Measurements from ENCODE around the gene AGPAT4.
"Not testable (repeated sequence)": the region's sequence is repeated elsewhere in the genome, so short reads cannot be mapped to it uniquely, and the experiment has no call there.

Gene AGPAT4

GRCh38 chr6:161198783-161199460 is 74.9 kb downstream of the AGPAT4 start:
- DNase-seq, result no peak

- peak; percentile 54 for DNase-seq
These were observed 75.7 kb downstream of the AGPAT4 start for GRCh38 chr6:161198176-161198575.

GRCh38 chr6:161195386-161195785 is 78.5 kb downstream of the AGPAT4 start:
- no peak for DNase-seq

GRCh38 chr6:161194374-161194773 is 79.5 kb downstream of the AGPAT4 start:
- no peak for DNase-seq

- no peak for DNase-seq
These were observed 81.0 kb downstream of the AGPAT4 start for GRCh38 chr6:161192636-161193411.

- DNase-seq, result no peak
These were observed 82.2 kb downstream of the AGPAT4 start for GRCh38 chr6:161191671-161192070.

- DNase-seq, result no peak
These were observed 82.9 kb downstream of the AGPAT4 start for GRCh38 chr6:161191007-161191406.

GRCh38 chr6:161189891-161190290 is 84.0 kb downstream of the AGPAT4 start:
- no peak for DNase-seq

GRCh38 chr6:161188547-161189465 is 85.1 kb downstream of the AGPAT4 start:
- DNase-seq, result no peak

GRCh38 chr6:161186173-161186769 is 87.6 kb downstream of the AGPAT4 start:
- peak; percentile 91 for DNase-seq

- no peak for DNase-seq
These were observed 92.7 kb downstream of the AGPAT4 start for GRCh38 chr6:161181121-161181520.

GRCh38 chr6:161178155-161178554 is 95.7 kb downstream of the AGPAT4 start:
- DNase-seq, result not testable (repeated sequence)

GRCh38 chr6:161176428-161176827 is 97.4 kb downstream of the AGPAT4 start:
- not testable (repeated sequence) for DNase-seq

- not testable (repeated sequence) for DNase-seq
These were observed 101.1 kb downstream of the AGPAT4 start for GRCh38 chr6:161172769-161173168.

GRCh38 chr6:161171207-161171606 is 102.7 kb downstream of the AGPAT4 start:
- no peak for DNase-seq

- peak; percentile 85 for DNase-seq
These were observed 104.2 kb downstream of the AGPAT4 start for GRCh38 chr6:161169696-161170095.

- DNase-seq, result peak; percentile 34
These were observed 104.8 kb downstream of the AGPAT4 start for GRCh38 chr6:161169035-161169434.

- DNase-seq, result peak; percentile 98
These were observed 105.5 kb downstream of the AGPAT4 start for GRCh38 chr6:161168281-161168891.

- no peak for DNase-seq
These were observed 107.2 kb downstream of the AGPAT4 start for GRCh38 chr6:161166677-161167076.

- DNase-seq, result no peak
These were observed 107.7 kb downstream of the AGPAT4 start for GRCh38 chr6:161166176-161166575.

GRCh38 chr6:161164182-161164625 is 109.7 kb downstream of the AGPAT4 start:
- DNase-seq, result no peak

- no peak for DNase-seq
These were observed 110.2 kb downstream of the AGPAT4 start for GRCh38 chr6:161163466-161164181.

Measured in fibroblast of skin of right quadriceps (primary cell).